K562 (cell line): ENCODE data around the gene ARV1. TPM values are rescaled to one million over a fixed set of nuclear protein-coding genes. Genes with fewer than 3 reads are reported as not detected.
A peak's percentile ranks its signal among the peaks of the same experiment; 100 is the strongest.

Experiments used
- CBFB ChIP-seq: sonication (generic); formaldehyde crosslinking; IDR thresholded peaks from 2 replicates; pipeline ENCODE4 v1.4.0; 2020; ENCODE audit warnings: mild to moderate bottlenecking, missing genetic modification reagents
- CCAR2 ChIP-seq: fragments of 200-400 bp; formaldehyde crosslinking; IDR thresholded peaks from 2 replicates; pipeline ENCODE4 v1.6.1; 2017; ENCODE audit warnings: mild to moderate bottlenecking, low read depth, low read length
- EZH2 ChIP-seq: IDR thresholded peaks from 2 replicates; pipeline ENCODE4 v1.6.1; 2012; ENCODE audit warnings: low read depth, mild to moderate bottlenecking, inconsistent platforms, low read length, borderline replicate concordance
- NCOA2 ChIP-seq, 2 experiments: fragments of 450-650 bp; IDR thresholded peaks; 2 replicates each; pipeline ENCODE4 v1.6.1; 2018; ENCODE audit warnings: mild to moderate bottlenecking in 2 of 2, moderate library complexity in 1 of 2; ENCODE audit not compliant: partially characterized antibody in 2 of 2
- PRPF4 ChIP-seq: fragments of 200-400 bp; formaldehyde crosslinking; IDR thresholded peaks from one replicate; pipeline ENCODE4 v1.6.1; 2017; ENCODE audit warnings: low read length, low read depth, mild to moderate bottlenecking; ENCODE audit not compliant: insufficient read depth, poor library complexity, severe bottlenecking
- PURB ChIP-seq: sonication (generic); formaldehyde crosslinking; IDR thresholded peaks from 2 replicates; pipeline ENCODE4 v1.9.0; 2021; ENCODE audit warnings: low read depth, mild to moderate bottlenecking, missing genetic modification reagents
- RBM22 ChIP-seq: fragments of 200-400 bp; formaldehyde crosslinking; IDR thresholded peaks from 2 replicates; pipeline ENCODE4 v1.6.1; 2018; ENCODE audit warnings: low read length, low read depth; ENCODE audit not compliant: poor library complexity, severe bottlenecking
- RBM25 ChIP-seq: fragments of 200-400 bp; formaldehyde crosslinking; IDR thresholded peaks from 2 replicates; pipeline ENCODE4 v1.6.1; 2018; ENCODE audit warnings: low read length, low read depth, moderate library complexity; ENCODE audit not compliant: severe bottlenecking
- SAFB ChIP-seq: fragments of 200-400 bp; formaldehyde crosslinking; IDR thresholded peaks from 2 replicates; pipeline ENCODE4 v1.6.1; 2017; ENCODE audit warnings: low read depth, low read length, borderline replicate concordance
- SMAD2 ChIP-seq: fragments of 150-350 bp; IDR thresholded peaks from 2 replicates; pipeline ENCODE4 v1.6.1; 2014; ENCODE audit warnings: low read depth, mild to moderate bottlenecking, low read length
- ZNF133 ChIP-seq: fragments of 250-450 bp; sonication (Bioruptor Pico); IDR thresholded peaks from 2 replicates; pipeline ENCODE4 v1.4.0; 2020; ENCODE audit warnings: mild to moderate bottlenecking
- ZNF586 ChIP-seq: fragments of 450-650 bp; formaldehyde crosslinking; conservative IDR thresholded peaks from 2 replicates; pipeline ENCODE4 v1.4.0; 2020; ENCODE audit warnings: mild to moderate bottlenecking, moderate library complexity
- ZSCAN32 ChIP-seq: fragments of 450-650 bp; formaldehyde crosslinking; IDR thresholded peaks from 2 replicates; pipeline ENCODE4 v1.4.0; 2020; ENCODE audit warnings: mild to moderate bottlenecking, moderate library complexity
- polyA plus RNA-seq, 8 experiments: library from polyadenylated mRNA; depleted of rRNA in 4 of 8; stranded (reverse) in 5 of 8; unstranded in 3 of 8; fragments of >200 nt; fragmentation: Nextera tagmentation in 2 of 8; fragmentation: Illumina TruSeq in 1 of 8; extraction: Ambion mirVana in 2 of 8; extraction: Trizol in 1 of 8; gene quantifications; 2 replicates each; pipeline versions ENCODE4 v1.2.1 to v1.2.3, GENCODE V29; 2011 to 2014; ENCODE audit warnings: inconsistent platforms in 1 of 8, missing spikeins in 1 of 8
- total RNA-seq, 7 experiments: library from RNA; depleted of rRNA in 6 of 7; stranded (reverse); fragments of >200 nt in 6 of 7; fragmentation: Illumina TruSeq in 2 of 7; extraction: Trizol in 2 of 7; gene quantifications; 2 replicates each; pipeline versions ENCODE4 v1.2.1 to v1.2.3, GENCODE V29; 2011 to 2021; ENCODE audit warnings: low replicate concordance in 1 of 7
- TF ChIP-seq, protein P1 (sequence below): sonication (generic); formaldehyde crosslinking; IDR thresholded peaks from 2 replicates; pipeline ENCODE4 v1.8.0; 2023; ENCODE audit warnings: mild to moderate bottlenecking, missing genetic modification reagents
- TF ChIP-seq, protein P2 (sequence below): sonication (generic); formaldehyde crosslinking; IDR thresholded peaks from 2 replicates; pipeline ENCODE4 v1.8.0; 2022; ENCODE audit warnings: missing genetic modification reagents, mild to moderate bottlenecking, borderline replicate concordance
- TF ChIP-seq, protein P3 (sequence below): fragments of 450-650 bp; IDR thresholded peaks from 2 replicates; pipeline ENCODE4 v1.6.1; 2018; ENCODE audit not compliant: partially characterized antibody

ARV1 gene
- total and polyA plus RNA-seq, 9 of the 15 experiments (the other 6 are each of a cell fraction or from before 2014, with no cell fraction given), result 54.8 to 139 (median 74.0) TPM

DNA sequence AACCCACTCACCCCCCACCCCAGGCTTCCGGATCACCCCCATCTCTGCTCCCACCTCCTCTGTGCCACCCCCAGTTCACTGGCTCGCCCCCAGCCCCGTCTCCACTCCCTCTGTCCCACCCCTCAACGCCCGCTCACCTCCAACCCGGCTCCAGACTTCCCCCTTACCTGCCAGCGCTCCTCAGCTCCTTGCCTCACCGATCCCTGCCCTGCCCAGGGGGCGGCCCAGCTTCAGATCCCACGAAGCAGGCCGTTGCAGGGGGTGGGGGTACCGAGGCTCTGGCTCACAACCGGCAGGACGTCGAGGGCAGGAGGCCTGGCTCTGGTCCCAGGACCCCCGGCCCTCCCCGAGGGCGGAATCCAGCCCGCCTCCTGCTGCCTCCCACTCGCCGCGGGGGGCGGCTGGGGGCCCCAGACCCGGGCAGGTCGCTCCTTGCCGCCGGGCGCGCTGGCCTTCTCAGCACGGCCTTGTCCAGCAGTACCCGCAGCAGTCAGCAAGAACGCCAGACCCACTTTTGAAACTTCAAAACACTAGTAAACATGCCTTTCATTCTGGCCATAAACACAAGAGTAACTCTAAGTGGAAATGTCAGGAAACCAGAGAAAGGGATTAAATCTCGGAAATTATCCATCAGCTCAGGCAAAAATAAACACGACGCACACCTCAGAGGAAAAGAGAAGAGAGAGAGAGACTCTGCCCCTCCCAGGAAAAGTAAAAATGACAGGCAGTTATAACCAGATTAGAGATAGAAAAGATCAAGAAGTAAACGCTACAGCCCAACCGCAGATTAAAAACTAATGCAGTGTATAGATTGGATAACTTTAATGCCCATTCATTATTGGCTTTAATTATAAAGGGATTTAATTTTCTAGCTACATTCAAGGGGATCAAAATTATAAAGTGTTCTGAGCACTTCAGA, 62.2 kb downstream of the ARV1 start (continued):
- TF ChIP-seq CCAR2, result no peak
- TF ChIP-seq ZNF133 (CRISPR knock-in tag), result no peak
- peak; percentile 41 for TF ChIP-seq PRPF4
- no peak for TF ChIP-seq SMAD2
- TF ChIP-seq RBM25, result no peak
- TF ChIP-seq, protein P1, sequence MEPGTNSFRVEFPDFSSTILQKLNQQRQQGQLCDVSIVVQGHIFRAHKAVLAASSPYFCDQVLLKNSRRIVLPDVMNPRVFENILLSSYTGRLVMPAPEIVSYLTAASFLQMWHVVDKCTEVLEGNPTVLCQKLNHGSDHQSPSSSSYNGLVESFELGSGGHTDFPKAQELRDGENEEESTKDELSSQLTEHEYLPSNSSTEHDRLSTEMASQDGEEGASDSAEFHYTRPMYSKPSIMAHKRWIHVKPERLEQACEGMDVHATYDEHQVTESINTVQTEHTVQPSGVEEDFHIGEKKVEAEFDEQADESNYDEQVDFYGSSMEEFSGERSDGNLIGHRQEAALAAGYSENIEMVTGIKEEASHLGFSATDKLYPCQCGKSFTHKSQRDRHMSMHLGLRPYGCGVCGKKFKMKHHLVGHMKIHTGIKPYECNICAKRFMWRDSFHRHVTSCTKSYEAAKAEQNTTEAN (CRISPR knock-in tag), result no peak
- no peak for TF ChIP-seq ZNF586 (CRISPR knock-in tag)
- no peak for TF ChIP-seq NCOA2 (IDR thresholded peaks at IDR 0.05; ENCODE audit: partially characterized antibody in 2 of 2)
- no peak for TF ChIP-seq RBM22
- TF ChIP-seq, protein P2, sequence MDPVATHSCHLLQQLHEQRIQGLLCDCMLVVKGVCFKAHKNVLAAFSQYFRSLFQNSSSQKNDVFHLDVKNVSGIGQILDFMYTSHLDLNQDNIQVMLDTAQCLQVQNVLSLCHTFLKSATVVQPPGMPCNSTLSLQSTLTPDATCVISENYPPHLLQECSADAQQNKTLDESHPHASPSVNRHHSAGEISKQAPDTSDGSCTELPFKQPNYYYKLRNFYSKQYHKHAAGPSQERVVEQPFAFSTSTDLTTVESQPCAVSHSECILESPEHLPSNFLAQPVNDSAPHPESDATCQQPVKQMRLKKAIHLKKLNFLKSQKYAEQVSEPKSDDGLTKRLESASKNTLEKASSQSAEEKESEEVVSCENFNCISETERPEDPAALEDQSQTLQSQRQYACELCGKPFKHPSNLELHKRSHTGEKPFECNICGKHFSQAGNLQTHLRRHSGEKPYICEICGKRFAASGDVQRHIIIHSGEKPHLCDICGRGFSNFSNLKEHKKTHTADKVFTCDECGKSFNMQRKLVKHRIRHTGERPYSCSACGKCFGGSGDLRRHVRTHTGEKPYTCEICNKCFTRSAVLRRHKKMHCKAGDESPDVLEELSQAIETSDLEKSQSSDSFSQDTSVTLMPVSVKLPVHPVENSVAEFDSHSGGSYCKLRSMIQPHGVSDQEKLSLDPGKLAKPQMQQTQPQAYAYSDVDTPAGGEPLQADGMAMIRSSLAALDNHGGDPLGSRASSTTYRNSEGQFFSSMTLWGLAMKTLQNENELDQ, result no peak
- TF ChIP-seq ZSCAN32 (CRISPR knock-in tag), result no peak
- TF ChIP-seq CBFB (CRISPR knock-in tag), result no peak
- no peak for TF ChIP-seq SAFB
- no peak for TF ChIP-seq PURB (CRISPR knock-in tag)
- TF ChIP-seq, protein P3, sequence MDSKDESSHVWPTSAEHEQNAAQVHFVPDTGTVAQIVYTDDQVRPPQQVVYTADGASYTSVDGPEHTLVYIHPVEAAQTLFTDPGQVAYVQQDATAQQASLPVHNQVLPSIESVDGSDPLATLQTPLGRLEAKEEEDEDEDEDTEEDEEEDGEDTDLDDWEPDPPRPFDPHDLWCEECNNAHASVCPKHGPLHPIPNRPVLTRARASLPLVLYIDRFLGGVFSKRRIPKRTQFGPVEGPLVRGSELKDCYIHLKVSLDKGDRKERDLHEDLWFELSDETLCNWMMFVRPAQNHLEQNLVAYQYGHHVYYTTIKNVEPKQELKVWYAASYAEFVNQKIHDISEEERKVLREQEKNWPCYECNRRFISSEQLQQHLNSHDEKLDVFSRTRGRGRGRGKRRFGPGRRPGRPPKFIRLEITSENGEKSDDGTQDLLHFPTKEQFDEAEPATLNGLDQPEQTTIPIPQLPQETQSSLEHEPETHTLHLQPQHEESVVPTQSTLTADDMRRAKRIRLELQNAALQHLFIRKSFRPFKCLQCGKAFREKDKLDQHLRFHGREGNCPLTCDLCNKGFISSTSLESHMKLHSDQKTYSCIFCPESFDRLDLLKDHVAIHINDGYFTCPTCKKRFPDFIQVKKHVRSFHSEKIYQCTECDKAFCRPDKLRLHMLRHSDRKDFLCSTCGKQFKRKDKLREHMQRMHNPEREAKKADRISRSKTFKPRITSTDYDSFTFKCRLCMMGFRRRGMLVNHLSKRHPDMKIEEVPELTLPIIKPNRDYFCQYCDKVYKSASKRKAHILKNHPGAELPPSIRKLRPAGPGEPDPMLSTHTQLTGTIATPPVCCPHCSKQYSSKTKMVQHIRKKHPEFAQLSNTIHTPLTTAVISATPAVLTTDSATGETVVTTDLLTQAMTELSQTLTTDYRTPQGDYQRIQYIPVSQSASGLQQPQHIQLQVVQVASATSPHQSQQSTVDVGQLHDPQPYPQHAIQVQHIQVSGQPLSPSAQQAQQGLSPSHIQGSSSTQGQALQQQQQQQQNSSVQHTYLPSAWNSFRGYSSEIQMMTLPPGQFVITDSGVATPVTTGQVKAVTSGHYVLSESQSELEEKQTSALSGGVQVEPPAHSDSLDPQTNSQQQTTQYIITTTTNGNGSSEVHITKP, result no peak
- no peak for TF ChIP-seq EZH2
